OCI-LY1 (cell line): ENCODE measurements around the gene TTLL11.

Experiments used
- CTCF ChIP-seq: fragments of 200-600 bp; sonication (generic), shearing (Covaris generic); IDR thresholded peaks from 2 replicates; pipeline ENCODE4 v1.5.1; 2017; ENCODE audit warnings: mild to moderate bottlenecking, antibody characterized with exemption, low read length, moderate library complexity, mixed read lengths
- EZH2 ChIP-seq: fragments of 200-600 bp; sonication (generic), shearing (Covaris generic); IDR thresholded peaks from 2 replicates; pipeline ENCODE4 v1.8.0; 2017; ENCODE audit warnings: borderline replicate concordance, mixed run types, mild to moderate bottlenecking, antibody characterized with exemption, low read length, moderate library complexity, mixed read lengths

- TF ChIP-seq CTCF (no peak), EZH2 (no peak)
Observed at GRCh38 chr9:121868626-121869025, 224.5 kb downstream of the TTLL11 start.
